Activated CD4-positive, alpha-beta T cell treated with anti-CD3 and anti-CD28 coated beads, Interleukin-2, amount 50 U/mL, for 16 hours (primary cell): ENCODE data around the gene UCN3.
"Not testable (repeated sequence)": the region's sequence is repeated elsewhere in the genome, so short reads cannot be mapped to it uniquely, and the experiment has no call there.

Experiments used
- DNase-seq: peaks from one replicate; pipeline ENCODE4 v3.0.0-alpha.2; 2020

UCN3 gene

GRCh38 chr10:5410787-5411186 is 46.0 kb downstream of the UCN3 start:
- DNase-seq = not testable (repeated sequence)

DNA sequence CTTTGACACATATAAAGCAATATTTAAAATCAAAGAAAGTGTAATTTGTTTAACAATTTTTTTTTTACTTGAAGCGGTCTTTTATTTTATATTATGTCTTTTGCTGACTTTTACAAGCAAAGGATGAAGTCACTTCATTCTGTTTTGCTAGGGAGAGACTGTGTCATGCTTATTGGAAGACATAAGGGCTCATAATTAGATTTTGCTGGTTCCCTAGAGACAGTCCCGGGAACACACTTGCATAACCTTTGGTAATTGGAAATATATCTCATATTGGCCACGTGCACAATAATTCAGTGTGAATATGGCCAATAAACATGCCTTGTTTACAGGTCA is 47.1 kb downstream of the UCN3 start:
- no peak for DNase-seq

- DNase-seq = peak; percentile 83
Observed at GRCh38 chr10:5412277-5412941, 47.6 kb downstream of the UCN3 start, which contains the start of gene NET1. Gene NET1, plus strand, starts transcription at chr10:5412557. Its CDS starts 136 bp downstream, at chr10:5412693.

- peak; percentile 12 for DNase-seq
Observed at GRCh38 chr10:5413012-5413938, 48.5 kb downstream of the UCN3 start.

DNA sequence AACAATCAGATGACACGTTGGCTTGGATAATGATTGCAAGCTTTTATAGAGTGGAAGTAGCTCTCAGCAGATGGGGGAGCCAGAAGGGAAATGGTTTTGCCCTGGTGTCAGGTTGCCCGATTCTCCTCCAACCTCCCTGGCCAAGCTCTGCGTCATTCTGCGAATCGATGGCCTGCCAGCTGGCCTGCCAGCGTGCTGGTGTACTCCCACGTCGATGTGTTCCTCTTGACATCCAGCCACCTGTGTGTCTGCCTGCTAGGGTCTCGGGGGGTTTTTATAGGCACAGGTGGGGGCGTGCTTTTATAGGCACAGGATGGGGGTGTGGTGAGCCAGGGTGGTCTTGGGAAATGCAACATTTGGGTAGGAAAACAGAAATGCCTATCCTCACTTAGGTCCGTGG is 52.2 kb downstream of the UCN3 start:
- no peak for DNase-seq

DNA sequence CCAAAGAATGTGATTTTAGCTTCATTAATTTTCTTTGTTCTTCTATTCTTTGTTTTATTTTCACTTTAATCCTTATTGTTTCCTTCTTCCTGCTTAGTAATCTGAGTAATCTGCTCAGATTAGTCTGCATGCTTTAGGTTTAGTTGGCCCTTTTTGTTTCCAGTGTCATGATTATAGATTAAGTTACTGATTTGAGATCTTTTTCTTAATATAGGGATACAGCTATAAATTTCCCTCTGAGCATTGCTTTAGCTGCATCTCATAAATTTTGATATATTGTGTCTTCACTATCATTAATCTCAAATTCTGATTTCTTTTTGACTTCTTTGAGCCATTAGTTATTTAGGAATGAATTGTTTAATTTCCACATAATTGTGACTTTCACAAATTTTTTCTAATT is 53.8 kb downstream of the UCN3 start:
- no peak for DNase-seq

- DNase-seq = no peak
Observed at GRCh38 chr10:5419466-5420094, 54.8 kb downstream of the UCN3 start.

DNA sequence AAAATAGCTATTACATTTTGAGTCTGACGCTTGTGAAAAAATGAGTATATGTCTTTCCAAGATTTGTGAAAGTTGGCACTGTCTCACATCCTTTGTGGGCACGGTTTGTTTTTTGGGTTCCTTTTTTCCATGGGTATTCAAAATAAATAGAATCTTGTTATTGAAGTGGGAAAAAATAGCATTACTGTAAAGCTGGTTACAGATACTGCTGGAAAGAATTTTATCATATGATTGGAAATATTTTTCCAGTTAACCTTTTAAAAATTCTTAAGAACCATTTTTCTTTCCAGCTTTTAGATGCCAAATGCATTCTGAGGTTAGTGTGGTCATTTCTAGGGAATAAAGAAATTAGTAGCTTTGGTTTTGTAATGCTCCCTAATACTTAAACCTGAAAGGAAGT is 59.0 kb downstream of the UCN3 start:
- DNase-seq = no peak
